Choroid plexus epithelial cell (primary cell): ENCODE data around the gene KDM5A.
"Not testable (repeated sequence)": the region's sequence is repeated elsewhere in the genome, so short reads cannot be mapped to it uniquely, and the experiment has no call there.

Experiments
- DNase-seq: peaks from one replicate; pipeline ENCODE4 v3.0.0-alpha.2; 2010; ENCODE audit warnings: low read depth
- H3K4me3 ChIP-seq: 2 replicates; pipeline ENCODE4 v1.5.1; 2011; ENCODE audit warnings: low read depth, mild to moderate bottlenecking, control low read depth, low read length, moderate library complexity
- CTCF ChIP-seq: conservative IDR thresholded peaks from 2 replicates; pipeline ENCODE4 v1.5.1; 2011; ENCODE audit warnings: low read depth, mild to moderate bottlenecking, control low read depth, inconsistent platforms, low read length, moderate library complexity

The KDM5A gene

GRCh38 chr12:238116-238515 lies 151.0 kb downstream of the KDM5A start:
- no peak for DNase-seq
- TF ChIP-seq CTCF, result no peak
- no peak overlapping the region for H3K4me3 ChIP-seq

GRCh38 chr12:237026-237815 lies 151.9 kb downstream of the KDM5A start:
- no peak for TF ChIP-seq CTCF
- no peak for DNase-seq
- H3K4me3 ChIP-seq, result no peak overlapping the region

- no peak for DNase-seq
- no peak for TF ChIP-seq CTCF
- H3K4me3 ChIP-seq, result no peak overlapping the region
These were observed 152.7 kb downstream of the KDM5A start for GRCh38 chr12:236445-236844.

GRCh38 chr12:235967-236366 lies 153.2 kb downstream of the KDM5A start:
- DNase-seq, H3K4me3 ChIP-seq: not testable (repeated sequence)

- TF ChIP-seq CTCF, result no peak
- no peak for DNase-seq
These were observed 154.2 kb downstream of the KDM5A start for GRCh38 chr12:234891-235415.

GRCh38 chr12:234019-234418 lies 155.1 kb downstream of the KDM5A start:
- no peak overlapping the region for H3K4me3 ChIP-seq
- no peak for TF ChIP-seq CTCF
- DNase-seq, result no peak

More at GRCh38 chr12:234891-235415, 154.2 kb downstream of the KDM5A start:
- no peak overlapping the region for H3K4me3 ChIP-seq

GRCh38 chr12:233615-233968 lies 155.5 kb downstream of the KDM5A start:
- TF ChIP-seq CTCF, result no peak
- H3K4me3 ChIP-seq, result no peak overlapping the region
- DNase-seq, result no peak
